H1 (cell line): ENCODE measurements around the gene TMEM178B. TPM values are rescaled to one million over a fixed set of nuclear protein-coding genes. Genes with fewer than 3 reads are reported as not detected.

ENCODE experiments used
- CTCF ChIA-PET: fragments of 300-600 bp; sonication (Branson Sonifier 250); formaldehyde crosslinking; loops from one replicate; lab custom pipeline; 2021; ENCODE audit not compliant: partially characterized antibody; lab: Charles Lee
- POLR2A ChIA-PET: fragments of 300-600 bp; sonication (Branson Sonifier 250); formaldehyde crosslinking; loops from one replicate; lab custom pipeline; 2021; ENCODE audit warnings: inconsistent platforms; ENCODE audit not compliant: partially characterized antibody; lab: Charles Lee
- DNase-seq, 2 experiments: peaks; one replicate each; pipeline versions ENCODE4 v3.0.0 to v3.0.0-alpha.2; 2010 to 2022; ENCODE audit warnings: low spot score in 2 of 2, low read depth in 1 of 2, mixed read lengths in 1 of 2
- FAIRE-seq: peaks from 2 replicates; lab custom pipeline; 2011; peaks lifted over from hg19 to GRCh38; lab: Jason Lieb, UNC
- H2AFZ ChIP-seq: 2 replicates; pipeline ENCODE4 v1.8.1; 2012; ENCODE audit warnings: low read length, inconsistent platforms
- H2AK5ac ChIP-seq: 2 replicates; pipeline ENCODE4 v1.6.1; 2013; ENCODE audit warnings: low read depth, low read length
- H2BK120ac ChIP-seq: replicated peaks from 2 replicates; pipeline ENCODE3; 2013; ENCODE audit warnings: low read depth, low read length, inconsistent platforms
- H2BK12ac ChIP-seq: 2 replicates; pipeline ENCODE4 v1.6.1; 2013; ENCODE audit warnings: low read depth, low read length
- H2BK15ac ChIP-seq: 2 replicates; pipeline ENCODE4 v1.6.1; 2013; ENCODE audit warnings: low read length
- H2BK20ac ChIP-seq: 2 replicates; pipeline ENCODE4 v1.6.1; 2013; ENCODE audit warnings: low read length
- H2BK5ac ChIP-seq: 2 replicates; pipeline ENCODE4 v1.6.1; 2013; ENCODE audit warnings: low read depth, low read length
- H3K14ac ChIP-seq: 2 replicates; pipeline ENCODE4 v1.6.1; 2013; ENCODE audit warnings: inconsistent platforms; ENCODE audit not compliant: insufficient read length
- H3K18ac ChIP-seq: 2 replicates; pipeline ENCODE4 v1.6.1; 2013; ENCODE audit warnings: low read length; ENCODE audit errors: extremely low read depth
- H3K23ac ChIP-seq: 2 replicates; pipeline ENCODE4 v1.6.1; 2013; ENCODE audit warnings: inconsistent platforms; ENCODE audit not compliant: insufficient read length
- H3K23me2 ChIP-seq: 2 replicates; pipeline ENCODE4 v1.6.1; 2013; ENCODE audit warnings: low read depth, low read length
- H3K27ac ChIP-seq: 2 replicates; pipeline ENCODE4 v1.6.1; 2011; ENCODE audit warnings: low read depth, low read length, inconsistent platforms
- H3K27me3 ChIP-seq, 4 experiments: replicated peaks in 1 of 4; 1 replicate in 1 of 4; 2 replicates in 3 of 4; pipeline versions ENCODE4 v1.6.1 to v1.8.1; 2011 to 2013; ENCODE audit warnings: low read length in 3 of 4, mild to moderate bottlenecking in 3 of 4, inconsistent platforms in 2 of 4, mixed read lengths in 2 of 4, moderate library complexity in 1 of 4; ENCODE audit not compliant: control insufficient read depth in 3 of 4, insufficient read depth in 3 of 4; ENCODE audit errors: extremely low read depth in 1 of 4
- H3K36me3 ChIP-seq, 4 experiments: 2 replicates each; pipeline versions ENCODE4 v1.6.1 to v1.8.1; 2011 to 2013; ENCODE audit warnings: mild to moderate bottlenecking in 4 of 4, low read length in 3 of 4, moderate library complexity in 2 of 4, control low read depth in 1 of 4, inconsistent platforms in 1 of 4; ENCODE audit not compliant: insufficient read depth in 4 of 4, control insufficient read depth in 2 of 4
- H3K4ac ChIP-seq: replicated peaks from 2 replicates; pipeline ENCODE3; 2013; ENCODE audit warnings: low read length, low read depth, mixed read lengths, inconsistent platforms; ENCODE audit not compliant: insufficient read length
- H3K4me1 ChIP-seq, 4 experiments: replicated peaks in 1 of 4; 1 replicate in 1 of 4; 2 replicates in 3 of 4; pipeline versions ENCODE4 v1.6.1 to v1.8.1; 2011 to 2013; ENCODE audit warnings: low read length in 3 of 4, inconsistent platforms in 2 of 4, mixed read lengths in 1 of 4; ENCODE audit not compliant: insufficient read depth in 4 of 4, control insufficient read depth in 3 of 4
- H3K4me2 ChIP-seq, 2 experiments: 2 replicates each; pipeline versions ENCODE4 v1.6.1 to v1.8.1; 2011 to 2013; ENCODE audit warnings: low read depth in 2 of 2, low read length in 2 of 2, control low read depth in 1 of 2, inconsistent platforms in 1 of 2, mild to moderate bottlenecking in 1 of 2; ENCODE audit not compliant: insufficient read depth in 1 of 2
- H3K4me3 ChIP-seq, 4 experiments: fragments of 200-600, 300-600 bp in 1 of 4; sonication (generic), shearing (Covaris generic), sonication (Bioruptor Twin) in 1 of 4; 2 replicates each; pipeline versions ENCODE4 v1.5.1 to v1.8.1; 2011 to 2016; ENCODE audit warnings: low read length in 4 of 4, low read depth in 3 of 4, control low read depth in 2 of 4, inconsistent platforms in 2 of 4, mild to moderate bottlenecking in 2 of 4, mixed read lengths in 1 of 4, moderate library complexity in 1 of 4; ENCODE audit not compliant: insufficient read depth in 2 of 4; ENCODE audit errors: extremely low read depth in 1 of 4
- H3K56ac ChIP-seq: replicated peaks from 2 replicates; pipeline ENCODE3; 2013; ENCODE audit warnings: low read depth, mild to moderate bottlenecking, mixed read lengths, low read length, inconsistent platforms; ENCODE audit not compliant: insufficient read length
- H3K79me1 ChIP-seq: 2 replicates; pipeline ENCODE4 v1.6.1; 2013; ENCODE audit warnings: low read depth, low read length, control low read depth
- H3K79me2 ChIP-seq, 2 experiments: 2 replicates each; pipeline versions ENCODE4 v1.6.1 to v1.8.1; 2012 to 2013; ENCODE audit warnings: low read length in 2 of 2, mild to moderate bottlenecking in 2 of 2, inconsistent platforms in 1 of 2; ENCODE audit not compliant: insufficient read depth in 2 of 2, control insufficient read depth in 1 of 2
- H3K9ac ChIP-seq, 4 experiments: replicated peaks in 1 of 4; 1 replicate in 1 of 4; 2 replicates in 3 of 4; pipeline versions ENCODE4 v1.6.1 to v1.8.1; 2011 to 2013; ENCODE audit warnings: low read depth in 3 of 4, low read length in 3 of 4, control low read depth in 2 of 4, mild to moderate bottlenecking in 2 of 4, moderate library complexity in 2 of 4, inconsistent platforms in 1 of 4; ENCODE audit errors: extremely low read depth in 1 of 4
- H3K9me3 ChIP-seq, 2 experiments: 2 replicates each; pipeline versions ENCODE4 v1.6.1 to v1.8.1; 2012 to 2013; ENCODE audit warnings: mild to moderate bottlenecking in 2 of 2, moderate library complexity in 2 of 2, control low read depth in 1 of 2, inconsistent platforms in 1 of 2, low read depth in 1 of 2, low read length in 1 of 2, mixed read lengths in 1 of 2; ENCODE audit not compliant: insufficient read depth in 2 of 2
- H4K20me1 ChIP-seq, 2 experiments: replicated peaks in 1 of 2; 2 replicates each; pipeline versions ENCODE3 to v1.8.1; 2011 to 2013; ENCODE audit warnings: inconsistent platforms in 2 of 2, low read length in 2 of 2, mild to moderate bottlenecking in 1 of 2; ENCODE audit not compliant: insufficient read depth in 2 of 2, control insufficient read depth in 1 of 2
- H4K5ac ChIP-seq: 2 replicates; pipeline ENCODE4 v1.6.1; 2013; ENCODE audit warnings: low read length, low read depth, mixed read lengths, inconsistent platforms; ENCODE audit not compliant: insufficient read length
- H4K8ac ChIP-seq: 2 replicates; pipeline ENCODE4 v1.8.0; 2013; ENCODE audit warnings: mild to moderate bottlenecking, moderate library complexity, low read length, inconsistent platforms; ENCODE audit not compliant: insufficient read depth; ENCODE audit errors: extremely low read depth
- H4K91ac ChIP-seq: replicated peaks from 2 replicates; pipeline ENCODE3; 2013; ENCODE audit warnings: low read length, mixed read lengths, inconsistent platforms; ENCODE audit not compliant: insufficient read length
- CREB1 ChIP-seq: IDR thresholded peaks from 2 replicates; pipeline ENCODE4 v1.6.1; 2012; ENCODE audit warnings: inconsistent platforms
- EGR1 ChIP-seq: IDR thresholded peaks from 2 replicates; pipeline ENCODE4 v1.6.1; 2011; ENCODE audit warnings: low read depth, low read length, borderline replicate concordance
- JUN ChIP-seq: IDR thresholded peaks from 2 replicates; pipeline ENCODE4 v1.6.1; 2011; ENCODE audit warnings: low read depth, mild to moderate bottlenecking, improper control_type of control experiment, low read length
- JUND ChIP-seq: IDR thresholded peaks from 2 replicates; pipeline ENCODE4 v1.6.1; 2011; ENCODE audit warnings: mild to moderate bottlenecking, improper control_type of control experiment, low read length
- KDM4A ChIP-seq: IDR thresholded peaks from one replicate; pipeline ENCODE4 v1.7.1; 2012; ENCODE audit warnings: low read depth, mild to moderate bottlenecking, moderate library complexity, low read length, inconsistent platforms; ENCODE audit not compliant: severe bottlenecking
- SIX5 ChIP-seq: IDR thresholded peaks from 2 replicates; pipeline ENCODE4 v1.6.1; 2011; ENCODE audit warnings: mild to moderate bottlenecking, low read depth, low read length
- SP1 ChIP-seq: IDR thresholded peaks from 2 replicates; pipeline ENCODE4 v1.6.1; 2011; ENCODE audit warnings: low read depth, low read length
- SP2 ChIP-seq: IDR thresholded peaks from 2 replicates; pipeline ENCODE4 v1.6.1; 2012; ENCODE audit warnings: mild to moderate bottlenecking, low read length, inconsistent platforms
- SP4 ChIP-seq: IDR thresholded peaks from 2 replicates; pipeline ENCODE4 v1.6.1; 2012; ENCODE audit warnings: low read length, inconsistent platforms
- SUZ12 ChIP-seq: fragments of 200-600 bp; sonication (generic); IDR thresholded peaks from 2 replicates; pipeline ENCODE4 v1.6.1; 2012; ENCODE audit warnings: mild to moderate bottlenecking, inconsistent platforms, low read length, moderate library complexity, mixed read lengths
- TCF12 ChIP-seq: IDR thresholded peaks from 2 replicates; pipeline ENCODE4 v1.6.1; 2011; ENCODE audit warnings: low read depth, mild to moderate bottlenecking, low read length
- ZNF274 ChIP-seq: IDR thresholded peaks from 2 replicates; pipeline ENCODE4 v1.7.0; 2012; ENCODE audit warnings: low read length, borderline replicate concordance; ENCODE audit errors: extremely low read depth
- WGBS, 2 experiments: shearing (Covaris generic) in 1 of 2; methylation state at CpG; one replicate each; pipeline versions ENCODE4 v1.1.6 to v1.1.7; 2013 to 2015; ENCODE audit warnings: low lambda C conversion rate in 2 of 2, mixed read lengths in 2 of 2, inconsistent platforms in 1 of 2, low coverage in 1 of 2, missing lambda C conversion rate in 1 of 2; ENCODE audit not compliant: insufficient replicate concordance in 2 of 2, insufficient coverage in 1 of 2, insufficient read length in 1 of 2; ENCODE audit errors: extremely low coverage in 1 of 2, missing lambda C conversion rate in 1 of 2; 5-methylcytosine and 5-hydroxymethylcytosine counted together
- polyA plus RNA-seq, 7 experiments: library from polyadenylated mRNA; depleted of rRNA in 3 of 7; stranded (reverse) in 5 of 7; unstranded in 2 of 7; fragments of >200 nt in 5 of 7; fragments of 200-250 nt in 2 of 7; gene quantifications; 1 replicate in 5 of 7; 2 replicates in 1 of 7; 4 replicates in 1 of 7; pipeline versions ENCODE4 v1.2.1 to v1.2.3, GENCODE V29; 2011 to 2013; ENCODE audit warnings: missing spikeins in 2 of 7, mixed read lengths in 2 of 7
- total RNA-seq: library from RNA; stranded (reverse); fragmentation: NEBNext Ultra II Directional; extraction: Animal tissue kit (Norgen Biotek cat#: 25700); gene quantifications from 2 replicates; pipeline ENCODE4 v1.2.1, GENCODE V29; 2021
- TF ChIP-seq, protein P1 (sequence below): IDR thresholded peaks from 2 replicates; pipeline ENCODE4 v1.6.1; 2012; ENCODE audit warnings: inconsistent platforms
- TF ChIP-seq, protein P2 (sequence below): IDR thresholded peaks from 2 replicates; pipeline ENCODE4 v1.6.1; 2011; ENCODE audit warnings: low read length, improper control_type of control experiment

Gene TMEM178B
- total and polyA plus RNA-seq, 2 of the 8 experiments (the other 6 are each of a cell fraction or from before 2014, with no cell fraction given): 5.3 to 18.1 TPM

DNA sequence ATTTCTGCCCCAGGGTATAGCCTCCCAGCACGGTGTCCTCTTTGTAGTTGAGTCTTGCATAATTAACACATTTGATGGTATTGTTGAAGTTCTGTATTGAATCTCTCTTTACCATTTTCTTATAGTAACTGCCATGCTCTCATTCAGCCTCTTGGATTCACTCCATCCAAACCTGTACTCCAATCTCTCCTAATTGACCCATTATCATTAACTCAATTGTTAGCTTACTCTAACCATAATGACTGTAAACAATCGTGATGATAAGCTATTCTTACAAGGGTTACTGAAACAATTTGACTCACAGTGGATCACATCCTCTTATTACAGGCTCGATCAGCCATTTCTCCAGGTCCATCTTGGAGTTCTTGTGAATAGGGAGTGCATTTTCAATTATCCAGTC is 285.4 kb downstream of the TMEM178B start:
- H2BK20ac ChIP-seq: no peak overlapping the region
- ChIA-PET POLR2A (no interaction called here), CTCF (interaction anchor here (1.0 to 1.5 kb wide), 5 partner anchors 11 to 138 kb away, joined by 3 to 5 read pairs (median 3); no protein-coding TSS in a partner anchor)
- no peak overlapping the region for H2AFZ ChIP-seq
- no peak overlapping the region for H2BK5ac ChIP-seq
- H3K4me2 ChIP-seq: no peak overlapping the region
- no peak overlapping the region for H3K4ac ChIP-seq
- H3K9me3 ChIP-seq: 0 out of 4 replicates have a peak, but pooled peaks cover 0 to 2% of the 10 kb centered on the region in 2 experiments
- H2AK5ac ChIP-seq: no peak overlapping the region
- H3K4me3 ChIP-seq: no peak overlapping the region
- 95% methylated on average over 3 of the region's 3 CpGs; no CpG with 5 or more reads in 1 of the 2 experiments for WGBS, 2 experiments
- H4K5ac ChIP-seq: no peak overlapping the region
- no peak overlapping the region for H3K9ac ChIP-seq
- no peaks in the 10 kb centered on the region for H3K36me3 ChIP-seq
- no peaks in the 10 kb centered on the region; the same call in 1 of the 2 replicates for H3K23me2 ChIP-seq
- H3K27ac ChIP-seq: no peak overlapping the region
- H3K18ac ChIP-seq: no peak overlapping the region
- no peaks in the 10 kb centered on the region for H4K20me1 ChIP-seq
- peaks cover 1 to 12% (median 3%) of the 10 kb centered on the region in 4 experiments; a peak in 5 of 7 replicates for H3K4me1 ChIP-seq
- no peak overlapping the region for H2BK15ac ChIP-seq
- H2BK120ac ChIP-seq: no peak overlapping the region
- FAIRE-seq (no peak), DNase-seq (no peak)
- H3K14ac ChIP-seq: no peak overlapping the region
- no peak overlapping the region for H3K23ac ChIP-seq
- H3K79me1 ChIP-seq: no peaks in the 10 kb centered on the region
- no peak overlapping the region for H4K91ac ChIP-seq
- no peaks in the 10 kb centered on the region for H3K79me2 ChIP-seq
- H4K8ac ChIP-seq: no peak overlapping the region
- no peak overlapping the region for H2BK12ac ChIP-seq
- H3K27me3 ChIP-seq: no peaks in the 10 kb centered on the region
- no peak overlapping the region for H3K56ac ChIP-seq
- TF ChIP-seq EGR1 (no peak), SP4 (no peak), JUND (no peak), KDM4A (no peak), CREB1 (no peak), ZNF274 (no peak), TCF12 (no peak), SUZ12 (no peak), SP1 (no peak), JUN (no peak), SIX5 (no peak), SP2 (no peak)
- TF ChIP-seq, protein P1, sequence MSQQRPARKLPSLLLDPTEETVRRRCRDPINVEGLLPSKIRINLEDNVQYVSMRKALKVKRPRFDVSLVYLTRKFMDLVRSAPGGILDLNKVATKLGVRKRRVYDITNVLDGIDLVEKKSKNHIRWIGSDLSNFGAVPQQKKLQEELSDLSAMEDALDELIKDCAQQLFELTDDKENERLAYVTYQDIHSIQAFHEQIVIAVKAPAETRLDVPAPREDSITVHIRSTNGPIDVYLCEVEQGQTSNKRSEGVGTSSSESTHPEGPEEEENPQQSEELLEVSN: no peak
- TF ChIP-seq, protein P2, sequence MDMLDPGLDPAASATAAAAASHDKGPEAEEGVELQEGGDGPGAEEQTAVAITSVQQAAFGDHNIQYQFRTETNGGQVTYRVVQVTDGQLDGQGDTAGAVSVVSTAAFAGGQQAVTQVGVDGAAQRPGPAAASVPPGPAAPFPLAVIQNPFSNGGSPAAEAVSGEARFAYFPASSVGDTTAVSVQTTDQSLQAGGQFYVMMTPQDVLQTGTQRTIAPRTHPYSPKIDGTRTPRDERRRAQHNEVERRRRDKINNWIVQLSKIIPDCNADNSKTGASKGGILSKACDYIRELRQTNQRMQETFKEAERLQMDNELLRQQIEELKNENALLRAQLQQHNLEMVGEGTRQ: no peak
